ENCODE data around the gene DLGAP1.

- TF ChIP-seq RCOR1 (IDR thresholded peaks at IDR 0.05; ENCODE audit: insufficient replicate concordance, low read length) (no peak), RAD21 (IDR thresholded peaks at IDR 0.05; ENCODE audit: low read length) (no peak), CTCF (conservative IDR thresholded peaks at IDR 0.05; ENCODE audit: low read depth, low read length) (no peak), USF2 (IDR thresholded peaks at IDR 0.05; ENCODE audit: low read depth, low read length) (no peak), CEBPB (IDR thresholded peaks at IDR 0.05; ENCODE audit: low read depth, low read length) (no peak), POLR2A (IDR thresholded peaks at IDR 0.05; ENCODE audit: low read depth, low read length) (no peak), FOS (IDR thresholded peaks at IDR 0.05; ENCODE audit: low read depth, low read length) (no peak), ELK1 (IDR thresholded peaks at IDR 0.05; ENCODE audit: borderline replicate concordance, low read depth, low read length) (no peak), NFE2L2 (IDR thresholded peaks at IDR 0.05; ENCODE audit: low read depth, low read length) (no peak), MAFK (IDR thresholded peaks at IDR 0.05; ENCODE audit: low read depth, low read length) (no peak), BHLHE40 (IDR thresholded peaks at IDR 0.05; ENCODE audit: low read depth, low read length) (no peak), SMC3 (IDR thresholded peaks at IDR 0.05; ENCODE audit: low read depth, low read length) (no peak), RFX5 (IDR thresholded peaks at IDR 0.05; ENCODE audit: low read depth, low read length) (no peak)
Observed at GRCh38 chr18:3653851-3654441, 801.2 kb downstream of the DLGAP1 start.
